ENCODE measurements around the gene RYR1.
A peak's percentile ranks its signal among the peaks of the same experiment; 100 is the strongest.
"Not testable (repeated sequence)": the region's sequence is repeated elsewhere in the genome, so short reads cannot be mapped to it uniquely, and the experiment has no call there.

Gene RYR1

GRCh38 chr19:38577826-38578225 lies 144.3 kb downstream of the RYR1 start:
- DNase-seq: no peak

- not testable (repeated sequence) for DNase-seq
Measured at GRCh38 chr19:38579304-38579703, 145.8 kb downstream of the RYR1 start.

- DNase-seq: no peak
Measured at GRCh38 chr19:38580080-38580479, 146.6 kb downstream of the RYR1 start.

GRCh38 chr19:38583219-38583984 lies 149.9 kb downstream of the RYR1 start:
- no peak for DNase-seq

GRCh38 chr19:38583985-38584305 lies 150.5 kb downstream of the RYR1 start:
- no peak for DNase-seq

- no peak for DNase-seq
Measured at GRCh38 chr19:38587562-38587961, 154.1 kb downstream of the RYR1 start.

- DNase-seq: no peak
Measured at GRCh38 chr19:38588041-38588440, 154.6 kb downstream of the RYR1 start.

- DNase-seq: no peak
Measured at GRCh38 chr19:38592940-38593339, 159.4 kb downstream of the RYR1 start.

- peak; percentile 62 for DNase-seq
Measured at GRCh38 chr19:38596057-38596981, 162.8 kb downstream of the RYR1 start.

- no peak for DNase-seq
Measured at GRCh38 chr19:38597075-38597474, 163.6 kb downstream of the RYR1 start.

GRCh38 chr19:38599722-38600121 lies 166.2 kb downstream of the RYR1 start:
- no peak for DNase-seq

- not testable (repeated sequence) for DNase-seq
Measured at GRCh38 chr19:38602856-38603255, 169.4 kb downstream of the RYR1 start.

GRCh38 chr19:38606131-38606530 lies 172.6 kb downstream of the RYR1 start:
- DNase-seq: no peak

- DNase-seq: no peak
Measured at GRCh38 chr19:38614289-38614688, 180.8 kb downstream of the RYR1 start.

GRCh38 chr19:38615007-38615581 lies 181.6 kb downstream of the RYR1 start:
- no peak for DNase-seq

- DNase-seq: no peak
Measured at GRCh38 chr19:38616265-38616664, 182.8 kb downstream of the RYR1 start.

- DNase-seq: peak; percentile 40
Measured at GRCh38 chr19:38617283-38617763, 183.8 kb downstream of the RYR1 start.

- DNase-seq: peak; percentile 72
Measured at GRCh38 chr19:38617764-38618589, 184.5 kb downstream of the RYR1 start, which contains the start of gene MAP4K1. Gene MAP4K1 (minus strand): TSS chr19:38617953. CDS start chr19:38617895, 58 bp downstream.

GRCh38 chr19:38618590-38619360 lies 185.3 kb downstream of the RYR1 start, which contains the start of gene EIF3K:
Gene EIF3K (plus strand): TSS chr19:38619188. CDS start chr19:38619269, 81 bp downstream.
- peak; percentile 99 for DNase-seq

GRCh38 chr19:38619361-38620174 lies 186.1 kb downstream of the RYR1 start:
- DNase-seq: no peak

- DNase-seq: no peak
Measured at GRCh38 chr19:38624822-38625221, 191.3 kb downstream of the RYR1 start.

All from hematopoietic multipotent progenitor cell treated with erythropoietin and hydrocortisone succinate and interleukin-3 and kit ligand, for 6 days (in vitro differentiated cells).